ENCODE results near the gene KCNAB2.

KCNAB2 gene

DNA sequence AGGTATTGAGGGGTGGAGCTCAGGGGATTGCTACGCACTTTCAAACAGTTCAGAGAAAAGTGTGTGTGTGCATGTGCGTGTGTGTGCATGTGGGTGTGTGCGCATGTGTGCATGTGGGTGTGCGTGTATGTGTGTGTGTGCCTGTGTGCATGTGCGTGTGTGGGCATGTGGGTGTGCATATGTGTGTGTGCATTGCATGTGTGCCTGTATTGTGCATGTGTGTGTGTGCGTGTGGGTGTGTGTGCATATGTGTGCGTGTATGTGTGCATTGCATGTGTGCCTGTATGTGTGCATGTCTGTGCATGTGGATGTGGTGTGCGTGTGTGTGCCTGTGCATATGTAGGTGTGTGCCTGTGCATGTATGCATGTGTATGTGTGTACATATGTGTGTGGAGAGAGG is 12.6 kb upstream of the KCNAB2 start:
- no peak overlapping the region for H3K4me3 ChIP-seq (ENCODE audit: low read length)
- TF ChIP-seq ZNF274 (IDR thresholded peaks at IDR 0.05; ENCODE audit: low read depth, low read length) = no peak

DNA sequence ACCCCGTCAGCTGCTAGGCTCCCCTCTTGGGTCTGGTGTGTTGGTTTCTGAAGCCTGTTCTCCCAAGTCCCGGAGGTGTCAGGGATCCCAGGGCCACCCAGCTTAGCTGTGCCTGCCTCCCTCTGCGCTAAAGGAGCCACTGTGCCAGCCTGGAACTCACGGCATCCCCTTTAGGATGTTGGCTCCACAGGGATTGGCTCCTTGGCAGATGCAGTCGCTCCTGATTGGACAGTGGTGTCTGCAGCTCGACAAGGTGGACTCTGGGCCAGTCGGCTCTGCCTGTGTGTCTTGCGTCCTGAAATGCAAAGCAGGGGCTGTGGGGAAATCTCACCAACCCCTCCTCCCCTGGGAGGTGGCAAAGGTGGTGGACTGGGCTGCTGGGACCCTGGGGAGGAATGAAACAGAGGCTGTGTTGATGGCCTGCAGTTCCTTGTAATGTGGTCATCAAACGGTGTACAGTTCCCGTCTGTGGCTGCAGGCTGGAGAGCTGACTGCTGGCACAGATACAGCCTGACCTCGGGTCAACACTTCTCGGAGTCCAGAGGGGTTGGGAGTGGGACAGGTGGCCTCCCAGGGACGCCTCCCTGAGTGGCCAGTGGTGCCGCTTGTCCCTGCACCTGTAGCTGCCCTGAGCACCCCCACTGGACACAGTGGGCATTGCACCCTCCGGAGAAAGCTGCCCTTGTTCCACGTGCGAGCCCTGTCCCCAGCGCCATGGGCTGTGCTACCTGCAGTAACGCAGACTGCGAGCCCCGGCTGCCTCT is 11.5 kb upstream of the KCNAB2 start:
- H3K4me3 ChIP-seq (ENCODE audit: low read length) = no peak overlapping the region

GRCh38 chr1:6034750-6035096 is 11.0 kb upstream of the KCNAB2 start:
- no peak overlapping the region for H3K4me3 ChIP-seq (ENCODE audit: low read length)
- no peak for TF ChIP-seq ZNF274 (IDR thresholded peaks at IDR 0.05; ENCODE audit: low read depth, low read length)

More for the DNA sequence above, 11.5 kb upstream of the KCNAB2 start:
- TF ChIP-seq ZNF274 (IDR thresholded peaks at IDR 0.05; ENCODE audit: low read depth, low read length) = no peak

GRCh38 chr1:6035303-6035702 is 10.4 kb upstream of the KCNAB2 start:
- no peak for TF ChIP-seq ZNF274 (IDR thresholded peaks at IDR 0.05; ENCODE audit: low read depth, low read length)
- H3K4me3 ChIP-seq (ENCODE audit: low read length) = no peak overlapping the region

DNA sequence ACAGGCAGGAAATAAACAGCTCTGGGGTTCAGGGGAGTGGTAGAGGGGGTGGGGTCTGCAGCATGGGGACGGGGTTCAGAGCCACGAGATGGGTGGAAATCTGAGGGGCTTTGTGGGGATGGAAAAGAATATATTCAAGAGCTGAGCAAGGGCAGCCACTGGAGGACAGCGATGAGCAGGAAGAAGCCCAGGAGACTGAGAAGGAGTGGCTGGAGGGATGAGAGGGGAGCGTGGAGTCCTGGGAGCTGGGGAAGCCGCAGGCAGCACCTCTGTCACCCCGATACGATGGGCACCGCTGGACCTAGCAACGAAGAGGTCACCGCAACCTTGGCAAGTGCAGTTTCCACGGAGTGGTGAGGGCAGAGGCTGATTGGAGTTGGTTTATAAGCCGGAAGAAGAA is 10.0 kb upstream of the KCNAB2 start:
- no peak overlapping the region for H3K4me3 ChIP-seq (ENCODE audit: low read length)
- TF ChIP-seq ZNF274 (IDR thresholded peaks at IDR 0.05; ENCODE audit: low read depth, low read length) = no peak

DNA sequence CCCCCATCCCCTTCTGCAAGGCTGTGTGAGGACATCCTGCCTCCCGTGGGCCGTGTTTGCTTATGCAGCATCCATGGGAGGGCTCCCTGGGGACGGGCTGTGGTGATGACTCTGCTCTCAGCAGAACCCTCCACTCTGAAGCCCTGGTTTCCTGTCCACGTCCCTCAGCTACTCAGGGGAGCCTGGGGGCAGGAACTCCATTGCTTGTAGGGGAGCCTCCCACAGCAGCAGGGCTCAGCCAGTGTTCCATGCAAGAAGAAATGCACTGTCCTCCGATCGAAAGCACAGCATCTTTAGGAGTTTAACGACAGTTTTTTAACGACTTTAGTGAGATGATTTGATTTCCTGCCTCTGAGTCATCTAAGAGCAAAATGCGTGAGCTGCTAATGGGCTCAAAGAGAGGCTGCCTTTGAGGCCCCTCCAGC is 8.3 kb upstream of the KCNAB2 start:
- no peak for TF ChIP-seq ZNF274 (IDR thresholded peaks at IDR 0.05; ENCODE audit: low read depth, low read length)
- H3K4me3 ChIP-seq (ENCODE audit: low read length) = no peak overlapping the region

GRCh38 chr1:6038603-6039002 is 7.1 kb upstream of the KCNAB2 start:
- no peak for TF ChIP-seq ZNF274 (IDR thresholded peaks at IDR 0.05; ENCODE audit: low read depth, low read length)
- no peak overlapping the region for H3K4me3 ChIP-seq (ENCODE audit: low read length)

DNA sequence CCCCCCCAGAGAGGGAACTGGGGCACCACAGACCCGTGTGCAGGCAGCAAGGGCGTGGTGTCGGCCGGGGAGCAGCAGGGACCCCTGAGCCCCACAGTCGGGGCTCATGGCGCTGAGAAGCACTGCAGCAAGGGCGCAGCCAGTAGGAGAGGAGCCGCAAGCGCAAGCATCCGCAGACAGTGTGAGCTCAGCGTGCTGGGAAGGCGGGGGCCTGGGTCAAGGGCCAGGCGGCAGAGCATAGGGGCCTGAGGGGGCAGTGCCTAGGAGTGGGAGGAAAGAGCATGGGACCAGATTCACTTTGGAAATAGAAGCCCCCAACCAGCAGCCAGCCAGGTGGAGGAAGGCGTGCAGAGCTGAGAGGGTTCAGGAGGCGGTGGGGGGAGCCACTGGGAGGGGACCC is 6.7 kb upstream of the KCNAB2 start:
- TF ChIP-seq ZNF274 (IDR thresholded peaks at IDR 0.05; ENCODE audit: low read depth, low read length) = no peak

DNA sequence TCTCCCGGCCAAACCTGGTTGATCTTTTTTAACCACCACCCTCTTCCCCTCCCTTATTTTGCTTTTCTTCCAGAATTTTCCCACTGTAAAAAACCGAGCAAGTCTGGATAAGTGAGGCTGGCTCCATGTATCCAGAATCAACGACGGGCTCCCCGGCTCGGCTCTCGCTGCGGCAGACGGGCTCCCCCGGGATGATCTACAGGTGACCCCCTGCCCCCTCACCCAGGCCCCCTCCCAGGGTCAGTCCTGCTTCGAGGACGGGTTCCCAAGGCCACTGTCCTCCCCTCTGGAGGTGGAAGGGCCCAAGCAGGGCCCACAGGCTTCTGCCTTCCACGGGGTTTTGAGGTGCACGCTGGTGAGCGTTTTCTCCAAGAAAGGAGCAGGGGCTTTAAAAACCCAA is 5.2 kb upstream of the KCNAB2 start:
- H3K4me3 ChIP-seq (ENCODE audit: low read length) = no peak overlapping the region
- no peak for TF ChIP-seq ZNF274 (IDR thresholded peaks at IDR 0.05; ENCODE audit: low read depth, low read length)

More for the DNA sequence above, 6.7 kb upstream of the KCNAB2 start:
- no peak overlapping the region for H3K4me3 ChIP-seq (ENCODE audit: low read length)

DNA sequence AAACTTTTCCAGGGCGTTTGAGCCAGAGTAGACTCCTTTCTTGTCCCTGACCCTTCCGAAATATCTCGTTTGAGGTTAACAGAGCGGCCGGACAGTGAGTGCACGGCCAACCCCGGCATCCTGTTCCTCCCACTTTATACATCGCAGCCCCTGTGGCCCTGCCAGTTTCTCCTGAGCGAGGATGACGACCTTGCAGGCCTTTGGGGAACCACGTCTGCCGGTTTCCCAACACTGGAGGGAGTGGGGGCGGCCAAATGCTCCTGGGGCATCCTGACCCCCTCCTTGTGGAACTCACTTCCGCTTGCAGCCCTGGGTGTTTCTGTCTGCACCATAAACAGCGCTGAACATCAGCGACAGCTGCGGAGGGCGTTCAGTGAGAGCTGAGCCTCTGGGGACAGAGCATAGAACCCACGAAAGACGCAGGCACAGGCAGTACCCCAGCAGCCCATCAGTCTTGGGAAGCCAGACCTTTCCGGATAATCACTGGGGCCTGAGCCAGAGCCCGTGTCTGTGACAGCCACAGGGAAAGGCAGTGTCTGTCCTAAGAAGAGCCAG is 4.8 kb upstream of the KCNAB2 start:
- no peak overlapping the region for H3K4me3 ChIP-seq (ENCODE audit: low read length)
- no peak for TF ChIP-seq ZNF274 (IDR thresholded peaks at IDR 0.05; ENCODE audit: low read depth, low read length)

DNA sequence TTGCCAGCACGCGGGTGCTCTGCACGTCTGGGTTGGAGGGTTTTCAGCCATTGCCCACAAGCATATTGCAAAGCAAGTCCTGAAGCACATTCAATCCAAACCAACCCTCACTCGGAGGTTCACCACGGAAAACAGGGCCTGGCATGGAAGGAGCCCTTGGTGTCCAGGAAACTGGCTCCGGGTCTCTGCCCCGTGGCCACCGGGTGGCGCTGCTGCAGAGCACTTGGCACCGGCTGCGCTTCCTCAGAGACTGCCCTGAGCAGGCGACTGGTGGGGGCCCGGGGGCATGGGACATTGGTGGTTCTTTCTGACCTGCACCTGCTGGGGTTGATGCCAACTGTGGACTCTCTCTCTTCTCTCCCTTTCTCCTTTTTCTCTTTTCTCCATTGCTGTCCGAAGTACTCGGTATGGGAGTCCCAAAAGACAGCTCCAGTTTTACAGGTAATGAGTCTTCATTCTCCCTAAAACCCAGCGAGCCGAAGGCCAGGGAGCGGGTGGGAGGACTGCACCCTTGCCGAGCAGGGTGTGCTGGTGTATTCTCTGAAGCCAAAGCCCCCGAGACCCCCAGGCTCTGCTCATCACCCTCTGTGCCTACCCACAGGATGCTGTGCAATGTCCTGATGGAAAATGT is 4.1 kb upstream of the KCNAB2 start:
- H3K4me3 ChIP-seq (ENCODE audit: low read length) = no peak overlapping the region
- no peak for TF ChIP-seq ZNF274 (IDR thresholded peaks at IDR 0.05; ENCODE audit: low read depth, low read length)

DNA sequence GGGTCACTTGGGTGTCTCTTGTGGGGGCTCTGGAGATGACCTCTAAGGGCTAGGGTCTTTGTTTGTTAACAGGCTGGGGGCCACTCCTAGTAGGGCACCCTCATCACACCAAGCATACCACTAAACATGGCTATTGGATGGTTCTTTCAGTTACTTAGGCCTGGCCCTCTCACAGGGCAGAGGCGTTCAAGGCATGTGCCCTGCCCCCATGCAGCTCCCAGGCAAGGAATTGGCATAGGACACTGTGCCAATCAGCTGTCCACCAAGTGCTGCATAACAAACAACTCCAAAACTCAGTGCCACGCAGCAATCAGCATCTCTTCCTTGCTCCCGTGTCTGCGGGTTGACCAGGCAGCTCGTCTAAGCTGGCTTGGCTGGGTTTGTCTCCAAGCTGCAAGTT is 2.1 kb upstream of the KCNAB2 start:
- H3K4me3 ChIP-seq (ENCODE audit: low read length) = no peak overlapping the region
- no peak for TF ChIP-seq ZNF274 (IDR thresholded peaks at IDR 0.05; ENCODE audit: low read depth, low read length)

DNA sequence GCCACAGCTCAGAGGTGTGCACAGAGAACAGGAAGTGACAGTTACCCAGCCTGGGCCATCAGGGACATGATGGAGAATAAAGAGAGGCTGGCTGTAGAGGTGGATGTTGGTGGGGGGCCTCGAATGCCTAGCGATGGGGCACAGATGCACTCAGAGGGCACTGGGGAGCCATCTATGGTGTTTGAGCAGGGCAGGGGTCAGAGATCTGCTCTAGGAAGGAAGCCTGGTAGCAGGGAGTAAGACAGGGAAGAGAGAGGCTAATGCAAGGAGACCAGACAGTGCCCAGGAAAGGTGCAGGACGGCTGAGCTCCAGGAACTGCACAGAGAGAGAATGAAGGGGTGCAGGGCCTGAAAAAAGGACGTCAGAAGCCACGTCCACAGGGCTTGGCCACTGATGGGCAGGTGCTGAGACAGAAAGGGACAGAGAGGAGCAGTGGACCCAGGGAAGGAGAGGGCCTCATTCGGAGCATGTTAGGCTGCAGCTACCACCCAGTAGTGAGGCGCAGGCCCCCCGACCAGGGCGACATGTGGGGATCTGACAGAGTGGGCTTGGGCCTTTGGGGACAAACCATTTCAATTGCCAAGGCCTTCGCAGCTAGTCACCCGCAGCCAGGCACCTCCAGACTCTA is 1.1 kb upstream of the KCNAB2 start:
- no peak overlapping the region for H3K4me3 ChIP-seq (ENCODE audit: low read length)
- TF ChIP-seq ZNF274 (IDR thresholded peaks at IDR 0.05; ENCODE audit: low read depth, low read length) = no peak

DNA sequence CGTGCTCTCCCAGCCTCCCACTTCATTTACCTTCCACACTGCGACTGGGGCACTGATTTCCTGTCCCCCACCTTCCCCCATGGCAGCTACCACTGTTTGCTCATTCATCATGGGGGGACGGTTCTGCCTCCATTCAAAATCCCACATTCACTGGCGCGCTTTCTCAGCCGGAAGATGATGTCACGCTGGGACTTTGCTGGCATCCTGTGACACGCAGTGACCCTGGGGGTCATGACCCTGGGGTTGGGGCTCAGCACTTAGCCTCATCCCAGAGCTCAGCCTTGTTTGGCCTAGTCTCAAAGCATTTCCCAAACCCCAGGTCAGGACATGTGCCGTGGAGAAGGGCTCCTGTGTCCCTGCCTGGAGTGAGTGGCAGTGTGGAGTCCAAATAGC is 582 bp upstream of the KCNAB2 start:
- H3K4me3 ChIP-seq (ENCODE audit: low read length) = no peak overlapping the region
- TF ChIP-seq ZNF274 (IDR thresholded peaks at IDR 0.05; ENCODE audit: low read depth, low read length) = no peak

- TF ChIP-seq ZNF274 (IDR thresholded peaks at IDR 0.05; ENCODE audit: low read depth, low read length) = no peak
These were observed 591 bp downstream of the KCNAB2 start for GRCh38 chr1:6046279-6046678.

More at GRCh38 chr1:6046279-6046678, 591 bp downstream of the KCNAB2 start:
- H3K4me3 ChIP-seq (ENCODE audit: low read length) = no peak overlapping the region
